ENCODE measurements around the gene FBXW8.

The FBXW8 gene

GRCh38 chr12:116910645-116911451 is at the start of gene FBXW8:
TSS of gene FBXW8 (plus strand) at chr12:116910950. CDS start at chr12:116911038, 88 bp downstream.
- no peak for TF ChIP-seq CTCF (IDR thresholded peaks at IDR 0.05; ENCODE audit: borderline replicate concordance, insufficient read depth, low read depth, low read length)
- H3K4me3 ChIP-seq (ENCODE audit: low read depth, low read length), result peak within 1 kb of the TSS; percentile 77

- H3K4me3 ChIP-seq (ENCODE audit: low read depth, low read length), result no peak overlapping the region
- TF ChIP-seq CTCF (IDR thresholded peaks at IDR 0.05; ENCODE audit: borderline replicate concordance, insufficient read depth, low read depth, low read length), result no peak
Observed at GRCh38 chr12:116861320-116861719, 49.4 kb upstream of the FBXW8 start.

GRCh38 chr12:116862167-116862566 is 48.6 kb upstream of the FBXW8 start:
- no peak for TF ChIP-seq CTCF (IDR thresholded peaks at IDR 0.05; ENCODE audit: borderline replicate concordance, insufficient read depth, low read depth, low read length)
- H3K4me3 ChIP-seq (ENCODE audit: low read depth, low read length), result no peak overlapping the region

- H3K4me3 ChIP-seq (ENCODE audit: low read depth, low read length), result no peak overlapping the region
Observed at GRCh38 chr12:116863275-116863767, 47.4 kb upstream of the FBXW8 start.

GRCh38 chr12:116864371-116865160 is 46.2 kb upstream of the FBXW8 start:
- no peak for TF ChIP-seq CTCF (IDR thresholded peaks at IDR 0.05; ENCODE audit: borderline replicate concordance, insufficient read depth, low read depth, low read length)
- H3K4me3 ChIP-seq (ENCODE audit: low read depth, low read length), result no peak overlapping the region

More at GRCh38 chr12:116863275-116863767, 47.4 kb upstream of the FBXW8 start:
- peak; percentile 79 for TF ChIP-seq CTCF (IDR thresholded peaks at IDR 0.05; ENCODE audit: borderline replicate concordance, insufficient read depth, low read depth, low read length)

GRCh38 chr12:116867523-116867922 is 43.2 kb upstream of the FBXW8 start:
- TF ChIP-seq CTCF (IDR thresholded peaks at IDR 0.05; ENCODE audit: borderline replicate concordance, insufficient read depth, low read depth, low read length), result no peak
- no peak overlapping the region for H3K4me3 ChIP-seq (ENCODE audit: low read depth, low read length)
